Stimulated activated naive B cell treated with anti-CD40 and anti-IgM and Interleukin-4, amounts not matched to agents 10 μg/mL and 1 μg/mL and 100 μg/mL, for 72 hours (primary cell): Measurements from ENCODE around the gene GAR1.
"Not testable (repeated sequence)": the region's sequence is repeated elsewhere in the genome, so short reads cannot be mapped to it uniquely, and the experiment has no call there.

Experiments used
- ATAC-seq, 2 donors: fragments of 150-1000 bp; cut with Tn5 transposase; replicated peaks; 2 replicates each; pipeline ENCODE4 v1.10.0; 2021; ENCODE audit warnings: moderate library complexity in 1 of 2
- DNase-seq: peaks from one replicate; pipeline ENCODE4 v3.0.0; 2021
- H3K27ac Mint-ChIP-seq: one replicate; pipeline ENCODE4 v1.8.0; 2022; ENCODE audit warnings: mild to moderate bottlenecking, mixed read lengths
- H3K27me3 Mint-ChIP-seq, 2 donors: one replicate each; pipeline ENCODE4 v1.8.0; 2022; ENCODE audit warnings: mixed read lengths in 2 of 2
- H3K36me3 Mint-ChIP-seq, 2 donors: one replicate each; pipeline ENCODE4 v1.8.0; 2022; ENCODE audit warnings: mixed read lengths in 2 of 2, mild to moderate bottlenecking in 1 of 2
- H3K4me1 Mint-ChIP-seq, 2 donors: one replicate each; pipeline ENCODE4 v1.8.0; 2022; ENCODE audit warnings: mixed read lengths in 2 of 2, mild to moderate bottlenecking in 1 of 2
- H3K4me3 Mint-ChIP-seq, 2 donors: one replicate each; pipeline ENCODE4 v1.8.0; 2022; ENCODE audit warnings: mild to moderate bottlenecking in 2 of 2, mixed read lengths in 2 of 2, moderate library complexity in 1 of 2
- H3K9me3 Mint-ChIP-seq, 2 donors: one replicate each; pipeline ENCODE4 v1.8.0; 2022; ENCODE audit warnings: mixed read lengths in 2 of 2, mild to moderate bottlenecking in 1 of 2

The GAR1 gene

GRCh38 chr4:109815151-109816081 lies at the start of gene GAR1:
Gene GAR1, plus strand, starts transcription at chr4:109815762. Its CDS starts 403 bp downstream, at chr4:109816165.
- H3K4me1 Mint-ChIP-seq = peaks cover 26 to 40% of the 10 kb centered on the region in 2 donors
- peaks cover 26 to 39% of the 10 kb centered on the region in 2 donors for H3K36me3 Mint-ChIP-seq
- peak within 1 kb of the TSS; percentile 98 for H3K27ac Mint-ChIP-seq
- DNase-seq (peak; percentile 85), ATAC-seq (peak; percentile 97 to 99)
- H3K27me3 Mint-ChIP-seq = peaks cover 0 to 4% of the 10 kb centered on the region in 2 donors
- H3K9me3 Mint-ChIP-seq = no peaks in the 10 kb centered on the region
- H3K4me3 Mint-ChIP-seq = peak within 1 kb of the TSS; percentile 96

- not testable (repeated sequence) for H3K4me1 Mint-ChIP-seq, H3K36me3 Mint-ChIP-seq, H3K27me3 Mint-ChIP-seq
Measured at GRCh38 chr4:109782092-109782491, 33.5 kb upstream of the GAR1 start.

GRCh38 chr4:109786846-109787245 lies 28.7 kb upstream of the GAR1 start:
- Mint-ChIP-seq H3K27ac (no peak overlapping the region), H3K27me3 (peaks cover 0 to 8% of the 10 kb centered on the region in 2 donors), H3K4me1 (no peaks in the 10 kb centered on the region), H3K36me3 (peaks cover 0 to 1% of the 10 kb centered on the region in 2 donors), H3K9me3 (peaks cover 3 to 4% of the 10 kb centered on the region in 2 donors), H3K4me3 (no peak overlapping the region)
- DNase-seq (no peak), ATAC-seq (no peak)

More at GRCh38 chr4:109782092-109782491, 33.5 kb upstream of the GAR1 start:
- H3K27ac Mint-ChIP-seq, H3K9me3 Mint-ChIP-seq, ATAC-seq, H3K4me3 Mint-ChIP-seq, DNase-seq: not testable (repeated sequence)

DNA sequence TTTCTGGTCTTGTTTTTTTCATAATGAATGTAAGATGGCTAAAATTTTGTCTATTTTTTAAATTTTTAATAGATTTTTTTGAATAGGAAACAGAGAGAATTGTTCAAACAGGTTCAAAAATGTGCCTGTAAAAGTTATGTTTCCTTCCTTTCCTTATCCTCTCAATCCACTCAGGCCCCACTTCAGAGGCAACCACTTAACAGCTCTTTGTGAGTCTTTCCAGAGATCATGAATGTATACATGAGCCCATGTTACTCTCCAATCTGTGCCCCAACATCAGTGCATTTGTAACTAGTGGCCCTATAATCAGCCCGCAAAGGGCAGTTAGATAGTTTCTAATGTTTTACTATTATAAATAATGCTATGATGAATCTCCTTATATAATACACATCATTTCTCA lies 27.8 kb upstream of the GAR1 start:
- Mint-ChIP-seq H3K27ac (no peak overlapping the region), H3K9me3 (peaks cover 3 to 4% of the 10 kb centered on the region in 2 donors), H3K4me3 (no peak overlapping the region), H3K36me3 (peaks cover 0 to 1% of the 10 kb centered on the region in 2 donors), H3K4me1 (no peaks in the 10 kb centered on the region), H3K27me3 (peaks cover 0 to 10% of the 10 kb centered on the region in 2 donors)
- ATAC-seq = no peak
- DNase-seq = no peak

DNA sequence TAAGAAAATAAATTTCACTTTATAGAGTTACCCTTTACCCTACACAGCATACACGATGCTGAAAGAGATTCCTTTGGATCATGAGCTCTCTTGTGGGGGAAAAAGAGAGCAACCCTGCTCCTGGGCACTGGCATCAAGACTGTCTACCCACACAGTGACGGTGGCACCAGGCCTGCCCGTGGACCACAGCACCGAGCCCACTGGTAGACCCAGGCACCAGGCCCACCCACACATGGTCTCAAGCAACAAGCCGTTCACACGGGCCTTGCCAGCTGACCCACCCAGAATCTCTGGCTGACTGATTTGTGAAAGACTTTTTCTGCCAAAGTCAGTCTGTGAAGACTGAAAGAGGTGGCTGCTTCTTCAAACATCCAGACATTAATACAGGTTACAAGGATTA lies 20.5 kb upstream of the GAR1 start:
- H3K4me3 Mint-ChIP-seq = no peak overlapping the region

DNA sequence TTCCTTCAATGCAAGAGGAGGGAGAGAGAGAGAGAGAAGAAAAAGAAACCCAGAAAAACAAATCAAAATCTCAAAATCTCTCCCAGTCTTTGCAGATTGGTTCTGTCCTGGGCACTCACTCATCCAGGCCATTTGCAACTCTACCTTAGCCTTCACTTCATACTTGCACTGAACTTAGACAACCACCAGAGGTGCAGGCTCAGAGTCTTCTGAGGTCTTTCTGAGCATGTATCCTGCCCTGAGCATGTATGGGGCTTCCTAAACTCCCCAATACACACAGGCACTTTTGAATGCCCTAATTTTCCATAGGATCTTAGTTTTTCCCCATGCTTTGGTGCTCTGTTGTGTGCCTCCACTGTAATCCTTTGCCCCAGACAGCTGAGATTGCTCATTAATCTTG lies 16.7 kb upstream of the GAR1 start:
- Mint-ChIP-seq H3K4me3 (no peak overlapping the region), H3K4me1 (no peaks in the 10 kb centered on the region), H3K27ac (no peak overlapping the region), H3K9me3 (peaks cover 17 to 19% of the 10 kb centered on the region in 2 donors), H3K36me3 (peaks cover 5% of the 10 kb centered on the region in 2 donors), H3K27me3 (peaks cover 19 to 40% of the 10 kb centered on the region in 2 donors)
- ATAC-seq (no peak), DNase-seq (no peak)

More for the DNA sequence above, 20.5 kb upstream of the GAR1 start:
- DNase-seq (no peak), ATAC-seq (no peak)
- H3K4me1 Mint-ChIP-seq = no peaks in the 10 kb centered on the region
- H3K9me3 Mint-ChIP-seq = peaks cover 19% of the 10 kb centered on the region in 2 donors
- H3K27me3 Mint-ChIP-seq = peaks cover 19 to 55% of the 10 kb centered on the region in 2 donors
- no peak overlapping the region for H3K27ac Mint-ChIP-seq
- H3K36me3 Mint-ChIP-seq = peaks cover 5% of the 10 kb centered on the region in 2 donors

DNA sequence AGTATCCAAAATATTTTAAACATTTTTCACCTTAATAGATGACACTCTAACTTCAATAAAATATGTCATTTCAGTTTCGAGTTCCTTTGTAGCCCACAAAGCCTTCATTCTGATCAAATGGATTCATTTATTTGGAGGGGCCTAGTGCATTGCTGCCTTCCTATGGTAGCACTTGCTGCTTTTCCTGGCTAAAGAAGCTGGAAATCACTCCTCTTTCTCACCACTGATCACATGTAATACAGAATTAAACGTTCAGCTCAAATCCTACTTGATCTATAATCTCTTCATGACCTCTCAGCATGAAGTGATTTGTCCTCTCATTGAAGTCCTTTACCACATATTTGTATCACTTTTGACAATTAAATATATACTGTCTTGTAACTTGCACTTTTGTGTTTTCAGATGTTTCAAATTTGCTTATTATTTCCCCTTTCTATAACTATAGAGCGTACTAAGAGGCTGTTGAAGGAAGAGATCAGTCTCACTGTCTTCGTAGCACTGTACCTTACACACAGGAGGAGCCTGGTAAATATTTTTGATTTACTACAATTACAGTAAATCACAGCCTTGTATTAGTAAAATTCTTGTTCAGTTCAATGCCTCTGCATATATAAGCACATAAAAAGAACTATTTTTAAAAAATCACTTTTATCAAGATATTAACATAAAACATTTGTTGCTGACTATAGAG lies 14.3 kb upstream of the GAR1 start:
- no peak overlapping the region for H3K4me3 Mint-ChIP-seq
- DNase-seq (no peak), ATAC-seq (no peak)
- peaks cover 0 to 1% of the 10 kb centered on the region in 2 donors for H3K36me3 Mint-ChIP-seq
- peaks cover 1 to 6% of the 10 kb centered on the region in 2 donors for H3K4me1 Mint-ChIP-seq
- H3K27me3 Mint-ChIP-seq = peaks cover 12 to 24% of the 10 kb centered on the region in 2 donors
- H3K27ac Mint-ChIP-seq = no peak overlapping the region
- H3K9me3 Mint-ChIP-seq = peaks cover 7 to 8% of the 10 kb centered on the region in 2 donors

DNA sequence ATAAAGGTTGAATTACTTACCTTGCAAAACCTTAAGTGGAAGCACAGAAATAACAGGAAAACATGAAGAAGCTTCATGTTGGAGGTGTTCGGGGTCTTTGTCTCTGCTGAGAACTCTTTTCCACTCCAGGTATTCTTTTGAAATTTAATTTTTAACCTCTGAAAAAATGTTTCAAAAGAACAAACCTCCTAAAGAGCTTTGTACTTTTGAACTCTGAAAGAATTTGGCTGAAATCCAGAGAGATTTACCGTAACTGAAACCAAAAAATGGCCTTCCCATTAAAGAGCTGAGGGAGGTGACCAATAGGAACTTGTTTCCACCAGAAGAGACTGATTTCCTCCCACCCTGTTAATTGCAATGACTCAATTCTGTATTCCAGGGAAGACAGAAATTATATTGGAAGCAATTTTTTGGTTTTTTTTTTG lies 13.7 kb upstream of the GAR1 start, which contains the start of gene CFI:
TSS of gene CFI (minus strand) at position 105 of the 425 bp plus-strand sequence. CDS start at position 77, 28 bp downstream.
- Mint-ChIP-seq H3K27me3 (peaks cover 12 to 20% of the 10 kb centered on the region in 2 donors), H3K9me3 (peaks cover 4 to 5% of the 10 kb centered on the region in 2 donors), H3K27ac (no peak within 1 kb of the TSS), H3K4me1 (peaks cover 1 to 6% of the 10 kb centered on the region in 2 donors), H3K4me3 (no peak within 1 kb of the TSS), H3K36me3 (peaks cover 0 to 1% of the 10 kb centered on the region in 2 donors)
- ATAC-seq (peak in 1 of 2 donors; percentile 50), DNase-seq (no peak)

GRCh38 chr4:109803924-109804571 lies 11.5 kb upstream of the GAR1 start:
- no peaks in the 10 kb centered on the region for H3K9me3 Mint-ChIP-seq
- ATAC-seq = peak; percentile 68 to 85

GRCh38 chr4:109809655-109810054 lies 5.9 kb upstream of the GAR1 start:
- Mint-ChIP-seq H3K4me3 (no peak overlapping the region), H3K9me3 (no peaks in the 10 kb centered on the region), H3K27ac (no peak overlapping the region), H3K4me1 (peaks cover 3 to 9% of the 10 kb centered on the region in 2 donors), H3K36me3 (no peaks in the 10 kb centered on the region), H3K27me3 (peaks cover 4 to 10% of the 10 kb centered on the region in 2 donors)
- ATAC-seq (no peak), DNase-seq (no peak)

More at GRCh38 chr4:109803924-109804571, 11.5 kb upstream of the GAR1 start:
- Mint-ChIP-seq H3K4me1 (peaks cover 1 to 6% of the 10 kb centered on the region in 2 donors), H3K4me3 (no peak overlapping the region), H3K27ac (no peak overlapping the region), H3K27me3 (peaks cover 4 to 6% of the 10 kb centered on the region in 2 donors), H3K36me3 (no peaks in the 10 kb centered on the region)
- no peak for DNase-seq

GRCh38 chr4:109810552-109811387 lies 4.8 kb upstream of the GAR1 start:
- H3K36me3 Mint-ChIP-seq = peaks cover 2 to 3% of the 10 kb centered on the region in 2 donors
- no peaks in the 10 kb centered on the region for H3K9me3 Mint-ChIP-seq
- H3K4me3 Mint-ChIP-seq = no peak overlapping the region
- no peak overlapping the region for H3K27ac Mint-ChIP-seq
- DNase-seq (no peak), ATAC-seq (no peak)
- H3K4me1 Mint-ChIP-seq = peaks cover 5 to 11% of the 10 kb centered on the region in 2 donors
- H3K27me3 Mint-ChIP-seq = peaks cover 0 to 7% of the 10 kb centered on the region in 2 donors

DNA sequence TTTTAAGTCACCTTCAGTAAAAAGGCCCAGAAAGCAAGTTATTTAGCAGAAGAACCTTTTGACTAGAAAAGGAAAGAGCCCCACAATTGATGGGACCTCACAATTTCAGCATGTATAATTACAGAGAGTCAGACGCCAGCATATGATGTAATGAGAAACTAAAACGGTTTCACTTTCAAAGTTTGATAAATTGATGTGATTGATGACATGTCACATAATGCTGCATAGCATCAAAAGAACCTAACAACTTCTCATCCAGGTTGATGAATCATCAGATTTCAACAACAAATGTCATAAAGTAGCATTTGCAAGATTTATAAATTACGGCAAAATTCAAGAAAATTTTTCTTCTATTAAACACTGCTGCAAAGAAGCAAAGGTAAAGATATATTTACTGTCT lies 3.9 kb upstream of the GAR1 start:
- ATAC-seq (no peak), DNase-seq (no peak)
- Mint-ChIP-seq H3K4me1 (peaks cover 11 to 20% of the 10 kb centered on the region in 2 donors), H3K27me3 (peaks cover 0 to 7% of the 10 kb centered on the region in 2 donors), H3K4me3 (no peak overlapping the region), H3K36me3 (peaks cover 4 to 9% of the 10 kb centered on the region in 2 donors), H3K27ac (no peak overlapping the region), H3K9me3 (no peaks in the 10 kb centered on the region)

DNA sequence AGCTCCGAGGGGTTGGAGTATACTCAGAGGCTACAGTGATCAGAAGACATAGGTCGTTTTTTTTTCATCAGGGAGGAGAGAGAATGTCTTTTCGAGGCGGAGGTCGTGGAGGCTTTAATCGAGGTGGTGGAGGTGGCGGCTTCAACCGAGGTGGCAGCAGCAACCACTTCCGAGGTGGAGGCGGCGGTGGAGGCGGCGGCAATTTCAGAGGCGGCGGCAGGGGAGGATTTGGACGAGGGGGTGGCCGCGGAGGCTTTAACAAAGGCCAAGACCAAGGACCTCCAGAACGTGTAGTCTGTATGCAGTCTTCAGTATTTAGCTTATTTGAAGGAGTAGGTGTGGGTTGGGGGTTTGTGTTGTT lies 500 bp downstream of the GAR1 start:
- peaks cover 0 to under 1% of the 10 kb centered on the region in 2 donors for H3K27me3 Mint-ChIP-seq
- H3K9me3 Mint-ChIP-seq = no peaks in the 10 kb centered on the region
- H3K4me3 Mint-ChIP-seq = peak overlapping the region; percentile 96
- peaks cover 28 to 45% of the 10 kb centered on the region in 2 donors for H3K36me3 Mint-ChIP-seq
- no peak for DNase-seq
- peaks cover 28 to 43% of the 10 kb centered on the region in 2 donors for H3K4me1 Mint-ChIP-seq
- peak overlapping the region; percentile 98 for H3K27ac Mint-ChIP-seq
- ATAC-seq = peak; percentile 3 to 4
